ENCODE data around the gene SELENOW.

The SELENOW gene

DNA sequence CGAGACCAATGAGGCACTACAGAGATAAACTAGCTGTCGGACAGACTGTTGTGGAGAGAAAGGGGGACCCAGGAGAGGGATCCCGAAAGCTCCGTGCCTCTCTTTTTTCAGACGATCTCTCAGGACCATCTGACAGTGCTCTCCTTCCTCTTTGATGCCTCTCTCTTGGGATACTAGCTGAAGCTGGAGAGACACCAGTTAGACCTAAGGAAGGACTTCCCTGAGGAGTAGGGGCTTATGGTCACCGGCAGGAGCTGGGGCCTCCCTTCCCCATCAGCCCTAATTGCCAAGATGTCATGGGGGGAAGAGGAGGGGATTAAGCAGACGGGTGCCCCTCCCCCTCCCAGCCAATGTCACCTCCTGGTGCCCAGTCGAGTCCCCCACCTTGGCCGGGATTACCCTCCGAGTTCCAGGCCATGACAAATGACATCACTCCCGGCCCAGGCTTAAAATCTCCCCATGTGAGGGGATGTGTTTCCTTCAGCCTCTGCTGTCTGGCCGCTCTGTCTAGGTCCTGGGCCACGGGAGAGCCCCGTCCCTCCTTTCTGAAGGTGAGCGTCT is 43.0 kb downstream of the SELENOW start, which contains the start of gene CRX:
Gene CRX (plus strand): TSS at position 478 of the 561 bp plus-strand sequence. CDS start 12,507 bp downstream, outside the sequence.
- H3K4me3 ChIP-seq (ENCODE audit: low read depth, low read length) = no peak within 1 kb of the TSS
- DNase-seq (ENCODE audit: low read depth) = no peak
- TF ChIP-seq CTCF (IDR thresholded peaks at IDR 0.05; ENCODE audit: low read depth, low read length, missing control alignments) = no peak
- in situ Hi-C loops (cut with HindIII; ENCODE audit: low sequenced_read_pairs) = no loop called here

DNA sequence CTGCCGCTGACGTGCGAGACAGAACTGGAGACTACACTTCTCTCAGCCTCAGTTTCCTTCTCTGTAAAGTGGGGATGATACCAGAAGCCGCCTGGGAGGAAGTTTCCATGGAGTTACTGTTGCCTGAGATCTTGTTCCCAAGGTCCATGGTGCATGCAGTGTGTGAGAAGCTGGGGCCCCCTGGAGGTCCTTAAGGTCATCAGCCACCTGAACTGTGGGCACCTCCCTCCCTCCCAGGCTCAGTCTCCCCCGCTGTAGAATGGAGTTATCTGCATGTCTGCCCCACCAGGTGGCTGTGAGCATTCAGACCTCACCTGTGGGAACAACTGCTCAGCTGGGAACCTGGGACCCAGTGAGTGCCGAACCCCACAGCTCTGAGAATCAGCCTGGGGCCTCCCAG is 45.9 kb downstream of the SELENOW start:
- no peak for TF ChIP-seq CTCF (IDR thresholded peaks at IDR 0.05; ENCODE audit: low read depth, low read length, missing control alignments)
- no peak overlapping the region for H3K4me3 ChIP-seq (ENCODE audit: low read depth, low read length)
- in situ Hi-C loops (cut with HindIII; ENCODE audit: low sequenced_read_pairs) = no loop called here
- no peak for DNase-seq (ENCODE audit: low read depth)

DNA sequence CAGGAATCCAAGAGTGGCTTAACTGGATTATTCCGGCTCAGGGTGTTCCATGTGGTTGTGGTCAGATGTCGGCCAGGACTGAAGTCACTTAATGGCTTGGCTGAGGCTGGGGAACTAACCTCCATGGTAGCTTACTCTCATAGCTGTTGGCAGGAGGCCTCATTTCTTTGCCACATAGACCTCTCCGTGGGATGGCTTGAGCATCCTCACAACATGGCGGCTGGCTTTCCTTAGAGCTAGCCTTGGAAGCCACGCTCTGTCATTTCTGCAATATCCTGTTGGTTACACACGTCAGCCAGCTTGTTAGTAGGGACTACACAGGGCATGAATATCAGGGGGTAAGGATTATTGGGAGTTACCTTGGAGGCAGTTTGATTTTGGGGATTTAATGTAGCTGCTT is 48.3 kb downstream of the SELENOW start:
- DNase-seq (ENCODE audit: low read depth) = no peak

DNA sequence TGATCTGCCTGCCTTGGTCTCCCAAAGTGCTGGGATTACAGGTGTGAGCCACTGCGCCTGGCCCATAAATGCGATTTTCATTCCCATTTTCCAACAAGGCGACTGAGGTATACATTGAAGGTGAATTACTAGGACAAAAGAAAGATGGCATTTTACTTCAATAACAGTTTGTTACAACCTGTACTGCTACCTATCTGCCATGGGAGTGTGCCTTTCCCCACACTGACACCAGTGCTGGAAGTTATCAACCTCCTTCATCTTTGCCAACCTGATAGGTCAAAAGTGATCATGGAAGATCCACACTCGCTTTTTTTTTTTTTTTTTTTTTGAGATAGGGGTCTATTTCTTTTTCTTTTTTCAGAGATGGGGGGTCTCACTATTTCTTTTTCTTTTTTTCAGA is 54.2 kb downstream of the SELENOW start:
- in situ Hi-C loops (cut with HindIII; ENCODE audit: low sequenced_read_pairs) = no loop called here
- no peak overlapping the region for H3K4me3 ChIP-seq (ENCODE audit: low read depth, low read length)
- no peak for TF ChIP-seq CTCF (IDR thresholded peaks at IDR 0.05; ENCODE audit: low read depth, low read length, missing control alignments)
- no peak for DNase-seq (ENCODE audit: low read depth)

More for the DNA sequence above, 48.3 kb downstream of the SELENOW start:
- in situ Hi-C loops (cut with HindIII; ENCODE audit: low sequenced_read_pairs) = no loop called here
- no peak overlapping the region for H3K4me3 ChIP-seq (ENCODE audit: low read depth, low read length)
- no peak for TF ChIP-seq CTCF (IDR thresholded peaks at IDR 0.05; ENCODE audit: low read depth, low read length, missing control alignments)
